ENCODE results near the gene DAPK2.

DAPK2 gene

DNA sequence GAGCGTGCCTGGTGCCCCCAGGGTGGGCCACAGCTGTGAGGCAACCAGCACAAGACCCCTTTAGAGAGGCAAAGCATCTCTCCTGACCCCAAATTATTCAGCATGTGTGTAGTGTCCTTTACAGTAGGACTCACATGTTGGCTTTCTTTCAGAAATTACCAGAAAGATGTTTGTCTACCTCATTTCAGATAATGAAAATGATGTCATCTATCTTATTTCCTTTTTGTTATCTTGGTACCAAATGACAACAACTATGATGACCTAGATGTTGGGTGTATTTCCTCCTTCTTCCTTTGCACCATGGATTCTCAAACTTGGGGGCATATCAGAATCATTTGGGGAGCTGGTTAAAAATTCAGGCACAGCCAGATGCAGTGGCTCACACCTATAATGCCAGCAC lies 50.5 kb downstream of the DAPK2 start:
- ATAC-seq: no peak

DNA sequence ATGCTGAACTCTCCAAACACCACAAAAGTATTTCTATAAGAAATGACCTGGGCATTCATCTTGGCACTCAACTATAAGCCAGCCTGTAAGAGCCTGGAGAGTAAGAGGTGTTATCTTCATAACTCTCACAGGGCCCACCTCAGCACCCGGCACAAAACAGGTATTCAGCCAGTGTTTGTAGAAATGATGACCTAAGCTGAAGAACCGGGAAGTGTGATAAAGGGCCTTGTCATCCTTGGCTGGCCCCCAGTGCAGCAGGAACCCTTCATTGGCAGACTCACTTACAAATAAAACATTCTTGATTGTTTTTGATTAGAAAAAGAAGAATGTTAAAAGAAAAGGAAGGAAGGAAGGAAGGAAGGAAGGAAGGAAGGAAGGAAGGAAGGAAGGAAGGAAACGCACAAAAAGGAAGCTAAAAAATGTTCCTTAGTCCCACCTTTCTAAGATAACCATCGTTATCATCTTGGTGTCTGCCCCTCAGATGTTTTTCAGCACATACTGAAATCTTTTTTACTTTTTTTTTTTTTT lies 52.1 kb downstream of the DAPK2 start:
- no peak for ATAC-seq

DNA sequence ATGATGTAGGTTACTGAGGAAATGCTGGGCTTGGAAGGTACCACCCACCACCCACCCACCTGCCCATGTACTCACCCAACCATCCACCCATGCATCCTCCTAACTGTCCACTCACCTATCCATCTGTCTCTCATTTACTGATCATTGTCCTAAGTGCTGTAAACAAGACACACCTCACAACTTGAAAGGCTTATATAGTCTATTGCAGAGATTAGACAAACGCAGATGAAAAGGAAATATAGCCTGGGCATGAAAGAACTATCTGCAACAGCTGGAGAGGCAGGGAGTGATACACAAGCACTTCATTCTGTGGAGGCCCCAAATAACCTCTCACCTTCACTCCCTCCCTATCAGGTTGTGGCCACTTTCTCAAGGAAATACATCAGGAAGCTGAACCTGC lies 54.0 kb downstream of the DAPK2 start:
- ATAC-seq: no peak

- no peak for ATAC-seq
Observed at GRCh38 chr15:63991706-63992105, 54.6 kb downstream of the DAPK2 start.

DNA sequence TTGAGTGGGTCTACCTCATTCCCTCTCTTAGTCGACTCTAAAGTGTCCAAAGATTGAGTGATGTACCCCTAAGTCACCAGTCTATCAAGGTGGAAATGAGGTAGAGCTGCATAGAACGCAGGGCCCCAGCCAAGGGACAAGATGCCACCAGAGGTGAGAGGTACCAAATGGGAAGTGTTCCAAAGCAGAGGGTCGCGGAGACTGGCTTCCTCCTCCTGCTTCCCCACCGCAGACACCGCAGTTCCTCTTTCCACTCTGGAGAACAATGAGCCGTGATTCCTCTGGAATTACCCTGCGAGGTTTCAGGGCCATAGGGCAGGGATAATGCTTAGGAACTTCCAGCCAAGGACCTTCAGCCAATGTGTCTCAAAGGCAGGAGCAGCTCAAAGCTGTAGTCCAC lies 55.8 kb downstream of the DAPK2 start:
- no peak for ATAC-seq

GRCh38 chr15:63987796-63988378 lies 58.4 kb downstream of the DAPK2 start:
- no peak for ATAC-seq

GRCh38 chr15:63986751-63987341 lies 59.4 kb downstream of the DAPK2 start:
- peak; percentile 32 to 49 for ATAC-seq

DNA sequence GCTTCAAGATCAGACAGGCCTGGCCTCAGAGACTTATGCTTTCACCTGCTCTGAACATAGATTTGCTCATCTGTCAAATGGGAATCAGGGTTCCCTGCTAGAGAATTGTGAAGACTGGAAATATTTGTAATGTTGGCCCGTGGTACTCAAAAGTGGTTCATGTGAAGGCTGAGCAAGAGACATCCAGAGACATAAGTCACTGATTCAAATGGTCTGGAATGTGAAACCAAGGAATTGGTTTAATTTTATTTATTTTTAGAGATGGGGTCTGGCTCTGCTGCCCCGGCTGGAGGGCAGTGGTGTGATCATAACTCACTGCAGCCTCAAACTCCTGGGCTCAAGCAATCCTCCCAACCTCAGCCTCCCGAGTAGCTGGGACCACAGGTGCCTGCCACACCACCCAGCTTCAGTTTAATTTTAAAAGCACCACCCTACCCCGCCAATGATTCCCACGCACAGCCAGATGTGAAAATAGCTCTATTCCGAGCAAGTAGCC lies 60.1 kb downstream of the DAPK2 start:
- no peak for ATAC-seq

GRCh38 chr15:63985221-63986184 lies 60.8 kb downstream of the DAPK2 start:
- ATAC-seq: no peak

DNA sequence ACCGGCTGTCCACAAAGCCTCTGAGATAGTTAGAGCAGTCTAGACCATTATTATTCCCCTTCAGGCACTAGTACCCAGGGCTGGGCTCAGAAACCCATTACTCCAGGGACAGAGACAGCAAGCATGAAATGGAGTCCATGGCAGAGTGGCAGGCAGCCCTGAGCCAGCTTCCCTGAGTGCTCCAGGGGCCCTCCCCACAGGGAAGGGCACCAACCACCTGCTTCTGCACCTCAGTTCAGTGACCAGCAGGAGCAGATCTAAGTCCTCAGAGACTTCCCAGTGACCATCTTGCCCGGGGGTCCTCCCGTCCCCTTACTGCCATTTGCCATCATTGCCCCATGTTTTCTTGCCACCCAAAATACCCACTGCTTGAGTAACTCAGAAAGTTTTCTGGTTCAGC lies 62.0 kb downstream of the DAPK2 start:
- no peak for ATAC-seq

DNA sequence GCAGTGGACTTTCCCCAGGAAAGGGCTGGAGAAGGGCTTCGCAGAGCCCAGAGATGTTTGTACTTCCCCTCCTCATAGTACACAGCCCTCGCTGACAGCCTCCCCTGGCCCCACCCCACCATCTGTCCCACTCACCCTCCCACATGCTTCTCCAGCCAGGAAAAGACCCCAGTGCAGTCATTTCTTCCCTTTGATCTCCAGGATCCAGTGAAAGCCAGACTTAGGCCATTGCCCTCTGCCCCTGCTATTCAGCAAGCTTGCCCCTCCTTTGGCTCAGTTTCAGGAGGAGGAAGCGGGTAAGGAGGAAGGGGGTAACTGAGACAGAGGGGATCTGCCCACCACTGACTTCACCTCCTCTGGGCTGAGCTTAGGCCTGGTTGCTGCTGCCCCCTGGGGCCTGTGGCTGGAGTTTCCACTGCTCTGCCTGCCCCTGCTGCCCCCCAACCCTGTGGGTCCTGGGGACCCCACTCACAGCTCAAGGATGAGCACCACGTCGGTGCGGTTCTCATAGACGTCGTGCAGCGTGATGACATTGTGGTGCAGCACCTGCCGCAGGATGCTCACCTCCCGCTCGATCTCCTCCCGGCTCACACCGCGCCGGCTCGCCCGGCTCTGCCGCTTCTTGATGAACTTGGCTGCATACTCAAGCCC lies 63.1 kb downstream of the DAPK2 start:
- ATAC-seq: no peak

DNA sequence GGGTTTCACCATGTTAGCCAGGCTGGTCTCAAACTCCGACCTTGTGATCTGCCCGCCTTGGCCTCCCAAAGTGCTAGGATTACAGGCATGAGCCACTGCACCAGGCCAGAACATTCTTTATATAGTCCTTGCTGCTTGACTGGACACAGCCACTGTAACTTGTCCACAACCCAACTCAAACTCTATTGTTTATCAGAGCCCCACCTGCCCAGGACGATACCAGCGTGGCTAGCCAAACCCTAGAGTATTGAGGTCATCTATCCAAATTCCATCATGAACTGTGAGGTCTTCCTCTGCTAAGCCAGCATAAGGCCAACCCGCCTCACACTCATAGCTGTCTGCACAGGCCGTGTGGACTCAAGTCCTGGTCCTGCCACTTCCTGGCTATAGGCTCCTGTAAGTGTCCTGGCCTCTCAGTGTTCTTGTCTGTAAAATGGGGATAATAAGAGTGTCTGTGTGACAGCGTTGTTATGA lies 63.9 kb downstream of the DAPK2 start:
- no peak for ATAC-seq

DNA sequence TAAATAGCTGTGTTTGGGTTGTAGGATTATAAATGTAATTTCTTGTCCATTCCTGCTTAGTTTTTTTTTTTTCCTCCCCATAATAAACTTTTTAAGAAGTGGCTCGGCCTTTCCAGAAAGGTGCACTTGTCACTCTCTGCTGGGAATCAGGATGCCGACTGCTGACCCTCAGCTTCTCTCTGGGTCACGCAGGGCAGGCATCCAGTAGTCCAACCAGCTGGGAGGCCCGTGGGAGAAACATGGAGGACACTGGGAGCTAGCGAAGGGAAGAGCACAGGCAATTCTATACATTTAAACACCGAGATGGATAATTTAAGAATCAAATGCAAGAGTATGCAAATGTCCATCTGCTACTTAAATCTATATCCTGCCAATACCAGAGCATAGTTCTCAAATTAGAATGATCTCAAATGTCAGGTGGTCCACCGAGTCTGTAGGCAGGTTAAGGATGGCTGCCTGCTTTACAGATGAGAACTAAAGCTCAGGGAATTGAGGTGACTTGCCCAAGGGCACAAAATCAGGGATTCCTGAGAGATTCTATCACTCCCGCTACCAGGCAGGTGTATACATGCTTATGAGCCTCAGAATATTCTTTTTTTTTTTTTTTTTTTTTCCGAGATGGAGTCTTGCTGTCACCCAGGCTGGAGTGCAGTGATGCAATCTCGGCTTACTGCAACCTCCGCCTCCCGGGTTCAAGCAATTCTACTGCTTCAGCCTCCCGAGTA lies 64.5 kb downstream of the DAPK2 start:
- ATAC-seq: no peak

- no peak for ATAC-seq
Observed at GRCh38 chr15:63979262-63979793, 67.0 kb downstream of the DAPK2 start.

GRCh38 chr15:63978511-63979261 lies 67.6 kb downstream of the DAPK2 start:
- ATAC-seq: no peak

GRCh38 chr15:63977119-63977518 lies 69.2 kb downstream of the DAPK2 start:
- no peak for ATAC-seq

DNA sequence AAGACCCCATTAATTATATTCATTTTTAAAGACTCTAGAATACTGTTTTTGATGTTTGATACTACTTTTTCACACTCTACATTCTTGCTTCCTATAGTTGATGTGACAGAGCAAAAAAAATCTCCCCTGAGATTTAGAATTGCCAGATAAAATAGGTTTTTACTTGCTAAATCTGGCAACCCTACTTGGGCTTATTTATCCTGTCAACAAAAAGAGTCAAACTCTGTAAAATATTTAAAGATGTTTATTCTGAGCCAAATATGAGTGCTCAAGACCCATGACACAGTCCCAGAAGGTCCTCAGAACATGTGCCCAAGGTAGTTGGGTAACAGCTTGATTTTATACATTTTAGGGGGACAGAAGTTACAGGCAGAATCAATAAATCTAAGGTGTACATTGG lies 72.3 kb downstream of the DAPK2 start:
- no peak for ATAC-seq

GRCh38 chr15:63973212-63974009 lies 72.9 kb downstream of the DAPK2 start:
- ATAC-seq: no peak

- no peak for ATAC-seq
Observed at GRCh38 chr15:63972801-63973200, 73.5 kb downstream of the DAPK2 start.

DNA sequence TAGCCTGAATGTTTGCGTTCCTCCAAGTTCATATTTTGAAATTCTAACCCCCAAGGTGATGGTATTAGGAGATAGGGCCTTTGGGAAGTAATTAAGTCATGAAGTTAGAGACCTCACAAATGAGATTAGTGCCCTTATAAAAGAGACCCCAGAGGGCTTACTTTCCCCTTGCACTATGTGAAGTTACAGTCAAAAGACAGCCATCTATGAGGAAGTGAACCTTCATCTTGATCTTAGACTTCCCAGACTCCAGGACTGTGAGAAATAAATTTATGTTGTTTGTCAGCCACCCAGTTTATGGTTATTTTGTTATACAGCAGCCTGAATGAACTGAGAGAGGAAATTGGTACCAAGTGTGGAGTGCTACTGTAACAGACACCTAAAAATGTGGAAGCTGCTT lies 74.4 kb downstream of the DAPK2 start:
- no peak for ATAC-seq

Data from activated CD4-positive, CD25-positive, alpha-beta regulatory T cell treated with anti-CD3 and anti-CD28 coated beads, Interleukin-2, amount 50 U/mL, for 24 hours (primary cell).